HEK293 (cell line): Measurements from ENCODE around the gene SEMA3G.

ENCODE experiments used
- CTCF ChIA-PET: fragments of 350-600 bp; formaldehyde crosslinking; extraction: SDS; loops from one replicate; lab custom pipeline; 2021; ENCODE audit warnings: antibody characterized with exemption; lab: Yijun Ruan, JAX
- POLR2A ChIA-PET: fragments of 300-600 bp; formaldehyde crosslinking; extraction: SDS; loops from one replicate; lab custom pipeline; 2020; ENCODE audit warnings: antibody characterized with exemption, inconsistent platforms; lab: Yijun Ruan, JAX
- H3K27ac ChIP-seq: fragments of 200-500 bp; sonication (Bioruptor generic); 2 replicates; pipeline ENCODE4 v1.5.1; 2014; ENCODE audit warnings: low read depth, low read length, control low read depth, inconsistent platforms; ENCODE audit errors: extremely low read depth
- H3K36me3 ChIP-seq, 2 experiments: fragments of 200-500 bp in 1 of 2; sonication (Bioruptor generic) in 1 of 2; 1 replicate in 1 of 2; 2 replicates in 1 of 2; pipeline ENCODE4 v1.5.1; 2014 to 2017; ENCODE audit warnings: inconsistent platforms in 2 of 2, low read length in 2 of 2; ENCODE audit not compliant: control insufficient read depth in 2 of 2, insufficient read depth in 1 of 2
- H3K4me1 ChIP-seq: fragments of 200-500 bp; sonication (Bioruptor generic); 2 replicates; pipeline ENCODE4 v1.5.1; 2014; ENCODE audit warnings: mild to moderate bottlenecking, low read length, inconsistent platforms; ENCODE audit not compliant: control insufficient read depth, insufficient read depth
- H3K4me3 ChIP-seq: 2 replicates; pipeline ENCODE4 v1.5.1; 2011; ENCODE audit warnings: low read depth, mild to moderate bottlenecking, control low read depth, low read length, moderate library complexity
- H3K9me3 ChIP-seq: fragments of 200-500 bp; sonication (Bioruptor generic); 2 replicates; pipeline ENCODE4 v1.5.1; 2014; ENCODE audit warnings: low read depth, low read length, inconsistent platforms; ENCODE audit not compliant: control insufficient read depth, insufficient read depth
- MEIS1 ChIP-seq: sonication (generic); formaldehyde crosslinking; IDR thresholded peaks from 2 replicates; pipeline ENCODE4 v1.8.1; 2022; ENCODE audit warnings: missing genetic modification reagents, mild to moderate bottlenecking, borderline replicate concordance
- PATZ1 ChIP-seq: fragments of 450-650 bp; formaldehyde crosslinking; IDR thresholded peaks from 2 replicates; pipeline ENCODE4 v1.5.1; 2016; ENCODE audit warnings: missing biosample characterization, missing genetic modification characterization
- SCRT1 ChIP-seq: fragments of 450-650 bp; formaldehyde crosslinking; IDR thresholded peaks from 2 replicates; pipeline ENCODE4 v1.5.1; 2016; ENCODE audit warnings: missing biosample characterization, missing genetic modification characterization, borderline replicate concordance
- ZNF112 ChIP-seq: fragments of 450-650 bp; formaldehyde crosslinking; IDR thresholded peaks from 2 replicates; pipeline ENCODE4 v1.5.0; 2017; ENCODE audit warnings: missing biosample characterization, missing genetic modification characterization
- ZNF121 ChIP-seq: fragments of 450-650 bp; formaldehyde crosslinking; IDR thresholded peaks from 2 replicates; pipeline ENCODE4 v1.5.1; 2016; ENCODE audit warnings: missing biosample characterization, missing genetic modification characterization
- ZNF132 ChIP-seq: fragments of 450-650 bp; formaldehyde crosslinking; IDR thresholded peaks from 2 replicates; pipeline ENCODE4 v1.5.1; 2017; ENCODE audit warnings: missing biosample characterization, missing genetic modification characterization, borderline replicate concordance
- ZNF138 ChIP-seq: fragments of 450-650 bp; formaldehyde crosslinking; IDR thresholded peaks from 2 replicates; pipeline ENCODE4 v1.5.1; 2016; ENCODE audit warnings: missing biosample characterization, missing genetic modification characterization, borderline replicate concordance
- ZNF148 ChIP-seq: fragments of 450-650 bp; formaldehyde crosslinking; IDR thresholded peaks from 2 replicates; pipeline ENCODE4 v1.5.0; 2017; ENCODE audit warnings: missing biosample characterization, missing genetic modification characterization, borderline replicate concordance
- ZNF174 ChIP-seq: fragments of 450-650 bp; formaldehyde crosslinking; IDR thresholded peaks from 2 replicates; pipeline ENCODE4 v1.5.0; 2017; ENCODE audit warnings: missing biosample characterization, mild to moderate bottlenecking, missing genetic modification characterization
- ZNF280C ChIP-seq: fragments of 450-650 bp; formaldehyde crosslinking; IDR thresholded peaks from 2 replicates; pipeline ENCODE4 v1.5.1; 2016; ENCODE audit warnings: missing biosample characterization, missing genetic modification characterization
- ZNF48 ChIP-seq: fragments of 450-650 bp; formaldehyde crosslinking; IDR thresholded peaks from 2 replicates; pipeline ENCODE4 v1.5.1; 2016; ENCODE audit warnings: missing biosample characterization, missing genetic modification characterization
- ZNF510 ChIP-seq: fragments of 450-650 bp; formaldehyde crosslinking; IDR thresholded peaks from 2 replicates; pipeline ENCODE4 v1.5.1; 2018; ENCODE audit warnings: mild to moderate bottlenecking, missing genetic modification characterization, missing biosample characterization; ENCODE audit not compliant: insufficient replicate concordance
- ZNF600 ChIP-seq: fragments of 450-650 bp; formaldehyde crosslinking; IDR thresholded peaks from 2 replicates; pipeline ENCODE4 v1.5.1; 2016; ENCODE audit warnings: missing biosample characterization, missing genetic modification characterization
- ZNF747 ChIP-seq: fragments of 450-650 bp; formaldehyde crosslinking; IDR thresholded peaks from 2 replicates; pipeline ENCODE4 v1.5.1; 2016; ENCODE audit warnings: missing biosample characterization, missing genetic modification characterization
- ZNF76 ChIP-seq: fragments of 450-650 bp; formaldehyde crosslinking; IDR thresholded peaks from 2 replicates; pipeline ENCODE4; 2016; ENCODE audit warnings: low read depth, missing biosample characterization, missing genetic modification characterization, borderline replicate concordance
- ZNF777 ChIP-seq: fragments of 450-650 bp; formaldehyde crosslinking; IDR thresholded peaks from 2 replicates; pipeline ENCODE4 v1.5.1; 2017; ENCODE audit warnings: missing biosample characterization, missing genetic modification characterization, borderline replicate concordance
- ZSCAN30 ChIP-seq: fragments of 450-650 bp; IDR thresholded peaks from 2 replicates; pipeline ENCODE4 v1.5.1; 2018; ENCODE audit warnings: missing biosample characterization, mild to moderate bottlenecking, missing genetic modification characterization, moderate library complexity

SEMA3G gene

GRCh38 chr3:52440249-52440551 is 4.7 kb downstream of the SEMA3G start (continued):
- TF ChIP-seq ZNF280C (tag by site-specific recombination), result no peak
- TF ChIP-seq ZNF600, result no peak
- no peak for TF ChIP-seq ZNF112 (tag by site-specific recombination)
- no peak for TF ChIP-seq SCRT1
- no peak for TF ChIP-seq ZNF76 (tag by site-specific recombination)
- no peak for TF ChIP-seq ZNF174 (tag by site-specific recombination)
- TF ChIP-seq ZNF510 (tag by site-specific recombination), result no peak
- TF ChIP-seq ZNF48 (tag by site-specific recombination), result no peak
- no peak for TF ChIP-seq MEIS1 (CRISPR knock-in tag)

GRCh38 chr3:52439426-52440248 is 5.3 kb downstream of the SEMA3G start:
- Histone ChIP-seq H3K27ac (no peak overlapping the region), H3K36me3 (no peaks in the 10 kb centered on the region), H3K9me3 (no peaks in the 10 kb centered on the region), H3K4me1 (no peaks in the 10 kb centered on the region), H3K4me3 (no peak overlapping the region)
- POLR2A ChIA-PET, result no interaction called here
- TF ChIP-seq ZNF121 (tag by site-specific recombination) (no peak), ZNF132 (tag by site-specific recombination) (no peak), ZNF148 (tag by site-specific recombination) (no peak), ZNF747 (tag by site-specific recombination) (no peak), ZNF138 (no peak), PATZ1 (no peak), ZSCAN30 (tag by site-specific recombination) (no peak), ZNF777 (tag by site-specific recombination) (no peak)
- CTCF ChIA-PET, result interaction anchor here (1.2 to 1.6 kb wide), 2 partner anchors 8 to 11 kb away, joined by 4 to 8 read pairs; no protein-coding TSS in a partner anchor
